ENCODE data around the gene LIX1L.

DNA sequence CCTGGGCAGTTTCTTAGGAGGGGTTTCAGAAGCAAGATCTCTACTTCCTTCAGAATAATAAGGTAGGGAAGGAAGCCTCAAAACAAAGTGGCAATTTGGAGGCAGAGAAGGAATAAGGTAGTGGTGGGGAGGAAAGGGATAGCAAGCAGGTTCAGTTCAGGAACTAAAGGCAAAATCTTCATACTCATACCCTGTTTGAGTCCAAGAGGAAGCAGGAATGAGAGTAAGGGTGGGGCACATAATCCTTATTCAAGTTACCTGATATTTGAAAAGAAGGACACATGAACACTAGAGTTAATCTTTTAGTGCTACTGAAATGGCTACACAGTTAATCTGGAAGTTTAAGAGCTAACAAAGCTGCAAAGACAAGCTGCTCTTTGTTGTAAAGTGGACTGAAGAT lies 22.1 kb downstream of the LIX1L start:
- TF ChIP-seq, protein P1, sequence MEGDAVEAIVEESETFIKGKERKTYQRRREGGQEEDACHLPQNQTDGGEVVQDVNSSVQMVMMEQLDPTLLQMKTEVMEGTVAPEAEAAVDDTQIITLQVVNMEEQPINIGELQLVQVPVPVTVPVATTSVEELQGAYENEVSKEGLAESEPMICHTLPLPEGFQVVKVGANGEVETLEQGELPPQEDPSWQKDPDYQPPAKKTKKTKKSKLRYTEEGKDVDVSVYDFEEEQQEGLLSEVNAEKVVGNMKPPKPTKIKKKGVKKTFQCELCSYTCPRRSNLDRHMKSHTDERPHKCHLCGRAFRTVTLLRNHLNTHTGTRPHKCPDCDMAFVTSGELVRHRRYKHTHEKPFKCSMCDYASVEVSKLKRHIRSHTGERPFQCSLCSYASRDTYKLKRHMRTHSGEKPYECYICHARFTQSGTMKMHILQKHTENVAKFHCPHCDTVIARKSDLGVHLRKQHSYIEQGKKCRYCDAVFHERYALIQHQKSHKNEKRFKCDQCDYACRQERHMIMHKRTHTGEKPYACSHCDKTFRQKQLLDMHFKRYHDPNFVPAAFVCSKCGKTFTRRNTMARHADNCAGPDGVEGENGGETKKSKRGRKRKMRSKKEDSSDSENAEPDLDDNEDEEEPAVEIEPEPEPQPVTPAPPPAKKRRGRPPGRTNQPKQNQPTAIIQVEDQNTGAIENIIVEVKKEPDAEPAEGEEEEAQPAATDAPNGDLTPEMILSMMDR (IDR thresholded peaks at IDR 0.05): no peak
- no peak for TF ChIP-seq POLR2A (IDR thresholded peaks at IDR 0.05)

Data from right lobe of liver (tissue), 4 donors.